GM12801 (cell line): Measurements from ENCODE around the gene KIAA0513.

ENCODE experiments used
- TF ChIP-seq, protein P1 (sequence below): IDR thresholded peaks from one replicate; pipeline ENCODE4 v1.5.1; 2011; ENCODE audit warnings: control low read depth; ENCODE audit not compliant: insufficient read length; ENCODE audit errors: extremely low read depth

Gene KIAA0513

DNA sequence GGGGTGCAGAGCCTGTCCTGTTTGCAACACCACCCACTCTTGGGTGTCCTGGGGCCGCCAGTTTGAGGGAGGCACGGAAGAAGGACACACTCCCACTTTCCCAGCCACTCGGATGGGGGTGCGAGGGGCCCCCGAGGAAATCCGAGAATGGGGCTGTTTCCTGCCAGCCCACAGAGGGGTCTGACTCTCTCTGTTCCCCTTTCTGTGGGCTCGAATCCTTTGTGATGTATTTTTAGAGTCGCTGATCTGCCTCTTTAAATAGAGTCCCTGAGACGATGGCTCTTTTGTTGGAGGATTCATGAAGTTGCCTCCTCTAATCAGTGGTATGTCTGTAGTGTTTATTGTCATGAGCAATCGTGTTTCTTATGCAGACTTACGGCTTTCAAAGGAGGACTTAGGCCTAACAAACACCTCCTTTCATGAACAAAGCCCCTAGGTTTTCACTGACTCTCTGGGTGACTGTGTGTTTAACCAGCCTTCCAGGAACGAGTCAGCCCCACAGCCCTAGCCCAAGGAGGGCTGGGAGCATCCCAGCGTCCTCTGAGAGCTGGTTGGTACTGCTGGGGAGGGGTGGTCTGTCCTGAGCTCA is 55.5 kb downstream of the KIAA0513 start:
- TF ChIP-seq, protein P1, sequence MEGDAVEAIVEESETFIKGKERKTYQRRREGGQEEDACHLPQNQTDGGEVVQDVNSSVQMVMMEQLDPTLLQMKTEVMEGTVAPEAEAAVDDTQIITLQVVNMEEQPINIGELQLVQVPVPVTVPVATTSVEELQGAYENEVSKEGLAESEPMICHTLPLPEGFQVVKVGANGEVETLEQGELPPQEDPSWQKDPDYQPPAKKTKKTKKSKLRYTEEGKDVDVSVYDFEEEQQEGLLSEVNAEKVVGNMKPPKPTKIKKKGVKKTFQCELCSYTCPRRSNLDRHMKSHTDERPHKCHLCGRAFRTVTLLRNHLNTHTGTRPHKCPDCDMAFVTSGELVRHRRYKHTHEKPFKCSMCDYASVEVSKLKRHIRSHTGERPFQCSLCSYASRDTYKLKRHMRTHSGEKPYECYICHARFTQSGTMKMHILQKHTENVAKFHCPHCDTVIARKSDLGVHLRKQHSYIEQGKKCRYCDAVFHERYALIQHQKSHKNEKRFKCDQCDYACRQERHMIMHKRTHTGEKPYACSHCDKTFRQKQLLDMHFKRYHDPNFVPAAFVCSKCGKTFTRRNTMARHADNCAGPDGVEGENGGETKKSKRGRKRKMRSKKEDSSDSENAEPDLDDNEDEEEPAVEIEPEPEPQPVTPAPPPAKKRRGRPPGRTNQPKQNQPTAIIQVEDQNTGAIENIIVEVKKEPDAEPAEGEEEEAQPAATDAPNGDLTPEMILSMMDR, result no peak

DNA sequence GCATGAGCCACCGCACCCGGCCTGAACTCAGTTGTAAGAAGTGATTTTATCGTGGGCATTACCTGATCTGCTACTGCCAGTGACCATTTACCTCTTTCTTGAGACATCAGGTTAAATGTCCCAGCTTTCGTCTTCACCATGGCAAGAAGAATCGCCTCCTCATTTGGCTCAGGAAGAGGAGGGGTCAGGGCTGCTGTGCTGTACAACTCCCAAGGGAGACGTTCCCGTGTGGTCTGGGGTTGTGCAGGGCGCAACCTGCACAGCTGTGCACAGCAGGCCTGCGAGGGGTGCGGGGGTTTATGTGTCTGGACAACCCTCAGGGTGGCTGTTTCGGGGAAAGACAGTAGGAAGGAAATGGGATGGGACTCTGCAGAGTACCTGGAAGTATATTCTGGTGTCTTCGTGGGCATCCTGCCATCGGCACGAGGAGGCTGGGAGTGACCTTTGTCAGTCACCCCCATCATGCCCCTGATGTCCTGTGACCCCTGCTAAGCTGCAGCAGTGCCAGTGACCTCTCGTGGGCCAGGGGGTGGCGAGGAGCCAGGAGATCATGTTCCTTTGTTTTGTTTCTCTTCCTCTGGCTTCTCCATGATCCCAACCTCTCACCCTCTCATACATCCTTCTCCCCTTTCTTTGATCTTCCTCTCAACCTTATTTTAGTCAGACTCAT is 57.4 kb downstream of the KIAA0513 start:
- TF ChIP-seq, protein P1, result no peak

DNA sequence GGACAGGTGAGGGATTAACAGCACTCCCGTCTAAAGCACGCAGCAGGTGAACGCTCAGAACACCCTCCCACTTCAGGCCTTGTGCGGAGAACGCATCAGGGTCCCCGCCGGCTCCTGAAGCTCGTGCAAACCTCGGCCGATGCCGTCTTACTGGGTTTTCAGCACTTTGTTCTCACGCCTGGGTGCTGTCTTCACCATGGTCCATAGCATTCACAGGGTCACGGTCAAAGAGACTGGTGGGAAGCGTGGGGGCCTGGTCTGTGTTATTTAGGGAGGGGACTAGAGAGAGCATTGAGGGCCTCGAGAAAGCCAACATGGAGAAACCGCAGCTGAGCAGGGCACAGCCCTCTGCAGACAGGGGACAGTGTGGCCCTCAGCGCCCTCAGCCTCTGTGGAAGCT is 58.1 kb downstream of the KIAA0513 start:
- TF ChIP-seq, protein P1, result no peak

DNA sequence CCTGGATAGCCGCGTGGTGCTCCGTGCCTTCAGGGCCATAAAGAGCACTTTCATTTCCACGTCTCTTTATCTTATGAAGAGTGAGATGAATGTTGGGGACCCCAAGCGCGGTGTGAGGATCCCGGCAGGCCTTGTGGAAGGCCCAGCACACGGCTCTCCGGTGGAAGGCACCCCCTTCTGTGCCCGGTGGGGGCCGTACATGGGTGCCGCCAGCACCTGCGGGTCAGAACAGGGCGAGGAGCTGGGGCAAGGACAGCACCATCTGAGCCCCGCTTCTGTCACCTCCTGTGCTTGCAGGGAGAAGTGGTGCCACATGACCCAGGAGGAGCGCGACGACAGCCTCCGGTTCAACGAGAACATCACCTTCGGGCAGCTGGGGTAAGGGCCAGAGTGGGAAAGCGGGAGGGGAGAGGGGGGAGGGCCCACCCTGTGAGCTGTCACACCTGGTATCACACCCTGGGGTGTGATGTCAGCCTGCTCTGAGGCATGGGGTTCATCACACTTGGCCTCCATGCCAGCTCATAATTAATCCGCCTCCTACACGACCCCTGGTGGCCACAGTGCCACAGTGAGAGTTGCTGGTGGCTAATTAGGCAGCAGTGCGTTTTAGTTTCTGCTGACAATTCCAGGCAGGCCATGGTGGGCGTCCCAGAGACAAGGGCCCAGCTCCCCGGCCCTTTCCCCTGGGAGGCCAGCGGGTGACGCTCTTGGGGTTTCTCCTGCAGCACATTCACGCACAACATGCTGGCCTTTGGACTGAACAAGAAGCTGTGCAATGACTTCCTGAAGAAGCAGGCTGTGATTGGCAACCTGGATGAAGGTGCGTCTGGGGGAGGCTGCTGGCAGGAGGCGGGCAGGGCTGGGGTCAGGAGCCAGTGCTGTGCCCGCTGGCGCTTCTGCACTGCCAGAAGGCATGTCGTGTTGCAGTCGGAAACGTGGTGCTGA is 59.0 kb downstream of the KIAA0513 start:
- TF ChIP-seq, protein P1, result no peak

DNA sequence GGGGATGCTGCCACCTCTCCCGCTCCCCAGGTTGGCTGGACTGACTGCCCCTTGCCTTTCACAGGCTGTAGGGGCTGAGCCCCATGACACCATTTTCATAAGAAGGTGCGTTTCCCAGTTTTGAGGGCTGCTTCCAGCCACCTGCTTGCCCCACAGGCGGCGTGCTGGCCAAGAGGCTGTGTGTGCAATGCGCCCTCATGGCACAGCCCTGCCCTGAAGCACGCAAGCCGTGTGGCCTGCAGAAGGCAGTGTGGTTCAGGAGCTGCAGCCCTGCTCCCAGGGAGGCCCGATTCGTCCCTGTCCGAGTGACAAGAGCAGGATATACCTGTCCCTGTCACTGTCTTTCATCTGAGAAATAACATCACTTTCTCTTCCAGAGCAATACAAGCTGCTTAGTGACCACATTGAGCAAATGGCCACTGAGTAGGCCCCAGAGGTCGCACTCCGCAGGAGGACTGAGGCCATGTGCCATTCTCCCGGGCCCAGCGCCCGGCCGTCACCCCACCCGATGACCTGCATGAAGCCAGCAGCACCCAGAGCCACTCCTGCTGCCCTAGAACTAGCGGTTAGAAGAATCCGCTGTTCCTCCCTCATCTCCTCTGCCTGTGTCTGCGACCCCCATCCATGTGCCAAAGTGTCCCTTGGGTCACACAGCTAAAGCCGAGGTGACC is 60.4 kb downstream of the KIAA0513 start:
- TF ChIP-seq, protein P1, result no peak

DNA sequence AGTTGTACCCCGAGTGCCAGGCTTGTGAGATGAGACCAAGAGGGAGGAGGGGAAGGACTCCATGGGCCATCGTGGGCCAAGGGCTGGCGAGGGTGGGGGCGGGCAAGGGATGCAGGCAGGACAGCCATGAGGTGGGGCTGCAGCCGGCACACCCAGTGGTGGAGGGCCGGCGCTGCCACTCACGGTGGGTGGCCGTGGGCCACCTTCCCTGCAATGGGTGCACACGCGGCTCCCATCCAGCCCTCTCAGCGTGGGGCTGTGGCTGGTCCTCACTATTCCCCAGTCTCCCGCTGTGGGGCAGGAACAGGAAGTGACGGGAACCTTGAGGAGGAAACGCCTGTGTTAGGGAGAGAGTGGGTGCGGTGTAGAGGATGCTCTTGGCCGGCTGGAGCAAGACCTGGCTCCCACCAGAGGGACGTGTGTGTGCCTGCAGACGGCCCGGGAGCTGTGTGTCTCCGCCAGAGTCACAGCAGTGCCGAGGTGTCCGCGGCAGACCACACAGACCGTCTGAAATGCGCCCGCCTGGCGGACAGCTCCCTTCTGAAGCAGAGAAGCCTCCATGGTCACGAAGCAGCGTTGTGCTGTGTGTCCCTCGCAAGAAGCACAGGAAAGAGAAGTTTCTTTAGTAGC is 61.1 kb downstream of the KIAA0513 start:
- TF ChIP-seq, protein P1, result no peak
